Erythroblast (primary cell): ENCODE data around the gene ABCC12.

Source experiments
- GATA1 ChIP-seq: IDR thresholded peaks from 2 replicates; pipeline ENCODE4 v1.6.1; 2011; ENCODE audit warnings: low read depth, mild to moderate bottlenecking, control low read depth, low read length, moderate library complexity
- POLR2A ChIP-seq: IDR thresholded peaks from 2 replicates; pipeline ENCODE4 v1.6.1; 2011; ENCODE audit warnings: mild to moderate bottlenecking, low read length

DNA sequence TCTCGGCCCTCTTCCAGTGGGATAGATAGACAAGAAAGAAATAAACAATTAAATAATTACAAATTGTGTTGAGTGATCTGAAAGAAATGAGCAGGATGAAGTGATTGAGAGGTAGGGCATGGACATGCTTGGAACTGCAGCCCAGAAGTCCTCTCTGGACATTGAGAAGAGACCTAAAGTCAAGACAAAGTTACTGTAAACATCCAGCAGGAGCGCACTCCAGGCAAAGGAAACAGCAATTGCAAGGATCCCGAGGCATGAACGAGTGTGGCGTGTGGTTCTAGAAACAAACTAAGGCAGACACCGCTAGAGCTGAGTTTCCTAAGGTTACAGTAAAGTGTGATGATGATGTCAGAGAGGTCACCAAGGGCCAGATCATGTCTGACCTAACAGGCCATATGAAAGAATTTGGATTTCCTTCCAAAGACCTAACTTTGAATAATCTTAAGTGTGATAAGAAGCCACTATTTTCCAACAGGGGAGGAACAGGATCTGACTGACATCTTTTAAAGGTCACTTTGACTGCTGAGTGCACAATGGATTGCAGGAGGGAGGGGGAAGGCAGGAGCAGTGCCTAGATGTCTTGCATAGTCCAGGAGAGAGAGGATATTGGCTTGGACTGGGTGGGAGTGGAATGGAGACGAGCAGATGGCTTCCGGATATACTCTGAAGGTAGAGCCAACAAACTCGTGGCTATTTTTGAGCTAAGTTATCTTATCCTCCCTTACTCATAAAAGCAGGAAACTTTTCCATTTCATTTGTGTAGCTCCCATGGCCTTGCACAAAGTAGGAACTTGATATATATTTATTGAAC lies 19.0 kb downstream of the ABCC12 start:
- TF ChIP-seq POLR2A: no peak
- no peak for TF ChIP-seq GATA1
